Transverse colon (tissue), 4 donors: ENCODE measurements around the gene OGA. TPM values are rescaled to one million over a fixed set of nuclear protein-coding genes. Genes with fewer than 3 reads are reported as not detected.

Experiments used
- DNase-seq: peaks from one replicate; pipeline ENCODE4 v3.0.0-alpha.2; 2019
- H3K27ac ChIP-seq, 4 donors: fragments of 200-600 bp; sonication (generic); 2 replicates each; pipeline ENCODE4 v1.5.1; 2016 to 2018; ENCODE audit warnings: inconsistent platforms in 4 of 4
- H3K27me3 ChIP-seq: fragments of 200-600 bp; sonication (generic); 2 replicates; pipeline ENCODE4 v1.5.1; 2017; ENCODE audit warnings: inconsistent platforms
- H3K36me3 ChIP-seq, 4 donors: fragments of 200-600 bp; sonication (generic); 2 replicates each; pipeline ENCODE4 v1.5.1; 2017 to 2019; ENCODE audit warnings: inconsistent platforms in 4 of 4
- H3K4me1 ChIP-seq, 4 donors: fragments of 200-600 bp; sonication (generic); 2 replicates each; pipeline ENCODE4 v1.5.1; 2017 to 2020; ENCODE audit warnings: inconsistent platforms in 4 of 4
- H3K4me3 ChIP-seq, 4 donors: fragments of 200-600 bp; sonication (generic); 1 replicate in 1 of 4; 2 replicates in 3 of 4; pipeline versions ENCODE4 v1.5.1 to v1.6.1; 2017 to 2019; ENCODE audit warnings: inconsistent platforms in 4 of 4
- H3K9me3 ChIP-seq, 2 donors: fragments of 200-600 bp; sonication (generic); 2 replicates each; pipeline ENCODE4 v1.5.1; 2017 to 2019; ENCODE audit warnings: inconsistent platforms in 2 of 2
- CTCF ChIP-seq, 5 experiments: fragments of 200-600 bp in 3 of 5; fragments of 450-650 bp in 2 of 5; sonication (generic) in 3 of 5; IDR thresholded peaks; 1 replicate in 2 of 5; 2 replicates in 3 of 5; pipeline ENCODE4 v1.5.1; 2016 to 2017; ENCODE audit warnings: antibody characterized with exemption in 5 of 5, inconsistent platforms in 3 of 5, mild to moderate bottlenecking in 2 of 5, moderate library complexity in 1 of 5
- EP300 ChIP-seq: sonication (generic); formaldehyde crosslinking; IDR thresholded peaks from one replicate; pipeline ENCODE4 v1.6.1; 2017; ENCODE audit warnings: antibody characterized with exemption, low read depth
- POLR2A ChIP-seq: fragments of 450-650 bp; IDR thresholded peaks from one replicate; pipeline ENCODE4 v1.6.1; 2016; ENCODE audit warnings: antibody characterized with exemption, mild to moderate bottlenecking, moderate library complexity
- POLR2AphosphoS5 ChIP-seq, 3 donors: sonication (generic); formaldehyde crosslinking; IDR thresholded peaks; one replicate each; pipeline ENCODE4 v1.6.1; 2016; ENCODE audit warnings: antibody characterized with exemption in 3 of 3
- WGBS, 2 donors: methylation state at CpG; one replicate each; pipeline ENCODE4 v1.1.5; 2018; ENCODE audit warnings: low coverage in 1 of 2; 5-methylcytosine and 5-hydroxymethylcytosine counted together
- in situ Hi-C, 4 donors: fragments of 200-750 bp; cut with MboI; loops; one replicate each; pipeline versions ENCODE4 v1.15.0 to v1.15.1; 2017; ENCODE audit warnings: low sequenced_read_pairs in 3 of 4, low pct_ligation_motif_present in 1 of 4, low pct_unique_long_range_greater_than_20kb in 1 of 4
- intact Hi-C: fragments of 100-400 bp; cut with DNase I; formaldehyde crosslinking; loops from one replicate; pipeline ENCODE4 v1.15.1; 2023; ENCODE audit warnings: low total_unique reads
- total RNA-seq, 4 donors: library from RNA; depleted of rRNA; stranded (reverse); fragments of >200 nt; gene quantifications; one replicate each; pipeline ENCODE4 v1.1.0, GENCODE V29; 2016

The OGA gene
- total RNA-seq, 4 donors from 2014 or later: 114 to 608 (median 172) TPM

- intact Hi-C loops (no loop called here), in situ Hi-C loops (no loop called here)
- WGBS, 2 donors: 0 to 50% methylated on average over 1 to 2 of the region's 2 CpGs
- TF ChIP-seq CTCF (IDR thresholded peaks at IDR 0.05) (no peak), POLR2A (no peak), EP300 (no peak), POLR2AphosphoS5 (IDR thresholded peaks at IDR 0.05) (no peak)
- DNase-seq: no peak
- no peaks in the 10 kb centered on the region for H3K9me3 ChIP-seq
- no peak overlapping the region for H3K4me3 ChIP-seq
- H3K36me3 ChIP-seq: no peaks in the 10 kb centered on the region
- no peak overlapping the region for H3K27ac ChIP-seq
- H3K4me1 ChIP-seq: no peaks in the 10 kb centered on the region
- H3K27me3 ChIP-seq: peaks cover 16% of the 10 kb centered on the region
These were observed 76.3 kb downstream of the OGA start for GRCh38 chr10:101741938-101742337.

- no peaks in the 10 kb centered on the region for H3K4me1 ChIP-seq
- H3K27ac ChIP-seq: no peak overlapping the region
- WGBS, 2 donors: 77 to 83% methylated on average over 2 to 3 of the region's 3 CpGs
- in situ Hi-C loops (no loop called here), intact Hi-C loops (no loop called here)
- no peak overlapping the region for H3K4me3 ChIP-seq
- no peak for TF ChIP-seq POLR2AphosphoS5 (IDR thresholded peaks at IDR 0.05)
- TF ChIP-seq EP300: no peak
- no peak for TF ChIP-seq POLR2A
- no peak for TF ChIP-seq CTCF (IDR thresholded peaks at IDR 0.05)
- H3K36me3 ChIP-seq: no peaks in the 10 kb centered on the region
- DNase-seq: no peak
- no peaks in the 10 kb centered on the region for H3K9me3 ChIP-seq
- peaks cover 16% of the 10 kb centered on the region for H3K27me3 ChIP-seq
These were observed 81.6 kb downstream of the OGA start for GRCh38 chr10:101736666-101737065.

Other genes with a start within 250 kb of the OGA start
- 10 to 100 TPM; 23.9 to 89.8 (median 29.8) TPM for gene POLL, start 230.2 kb downstream of the OGA start, total RNA-seq
- gene DPCD, start 230.1 kb downstream of the OGA start, total RNA-seq: 10 to 100 TPM in 2 of 4 donors, 1 to 10 TPM in 1, not detected in 1; 8.2 to 15.7 (median 13.5) TPM
- gene FBXW4, start 123.3 kb downstream of the OGA start, total RNA-seq: 10 to 100 TPM; 48.4 to 91.6 (median 55.6) TPM
- gene FGF8, start 42.3 kb downstream of the OGA start, total RNA-seq: not detected
- gene NPM3, start 35.0 kb downstream of the OGA start, total RNA-seq: 10 to 100 TPM in 3 of 4 donors, 1 to 10 TPM in 1; 8.2 to 18.7 (median 12.7) TPM
- 1 to 10 TPM; 1.1 to 5.2 (median 2.2) TPM for gene KCNIP2, start 25.4 kb upstream of the OGA start, total RNA-seq
- gene ARMH3, start 237.7 kb upstream of the OGA start, total RNA-seq: 10 to 100 TPM; 11.5 to 29.7 (median 19.5) TPM
- gene HPS6, start 246.9 kb upstream of the OGA start, total RNA-seq: 10 to 100 TPM; 17.1 to 30.9 (median 23.8) TPM